Thyroid gland (tissue), 4 donors: ENCODE results near the gene GRIP2. TPM values are rescaled to one million over a fixed set of nuclear protein-coding genes. Genes with fewer than 3 reads are reported as not detected.
A peak's percentile ranks its signal among the peaks of the same experiment; 100 is the strongest.

Experiments used
- DNase-seq, 2 donors: peaks; one replicate each; pipeline ENCODE4 v3.0.0-alpha.2; 2019
- H3K27ac ChIP-seq, 3 donors: fragments of 200-600 bp; sonication (generic); 1 replicate in 2 of 3; 2 replicates in 1 of 3; pipeline ENCODE4 v1.5.1; 2016 to 2019; ENCODE audit warnings: mild to moderate bottlenecking in 1 of 3, moderate library complexity in 1 of 3
- H3K27me3 ChIP-seq: fragments of 200-600 bp; sonication (generic); one replicate; pipeline ENCODE4 v1.5.1; 2019
- H3K36me3 ChIP-seq, 2 donors: fragments of 200-600 bp; sonication (generic); one replicate each; pipeline ENCODE4 v1.5.1; 2016 to 2019
- H3K4me1 ChIP-seq, 2 donors: fragments of 200-600 bp; sonication (generic); one replicate each; pipeline ENCODE4 v1.5.1; 2017 to 2019
- H3K4me3 ChIP-seq, 3 donors: fragments of 200-600 bp; sonication (generic); replicated peaks in 1 of 3; 1 replicate in 2 of 3; 2 replicates in 1 of 3; pipeline ENCODE4 v1.5.1; 2016; ENCODE audit warnings: mild to moderate bottlenecking in 1 of 3
- H3K9me3 ChIP-seq: fragments of 200-600 bp; sonication (generic); one replicate; pipeline ENCODE4 v1.5.1; 2017
- POLR2A ChIP-seq, 2 donors: fragments of 450-650 bp; IDR thresholded peaks; one replicate each; pipeline ENCODE4 v1.6.1; 2017; ENCODE audit warnings: antibody characterized with exemption in 2 of 2, mild to moderate bottlenecking in 2 of 2, moderate library complexity in 1 of 2
- WGBS, 2 donors: methylation state at CpG; one replicate each; pipeline ENCODE4 v1.1.5; 2017; 5-methylcytosine and 5-hydroxymethylcytosine counted together
- intact Hi-C: fragments of 100-400 bp; cut with DNase I; formaldehyde crosslinking; loops from one replicate; pipeline ENCODE4 v1.15.1; 2023
- total RNA-seq, 4 donors: library from RNA; depleted of rRNA; stranded (reverse); fragments of >200 nt; gene quantifications; one replicate each; pipeline ENCODE4 v1.2.3, GENCODE V29; 2016
- TF ChIP-seq, protein P1 (sequence below), 6 experiments: fragments of 200-600 bp in 3 of 6; fragments of 450-650 bp in 3 of 6; sonication (generic) in 3 of 6; IDR thresholded peaks; one replicate each; pipeline ENCODE4 v1.5.1; 2016 to 2019; ENCODE audit warnings: antibody characterized with exemption in 6 of 6, mild to moderate bottlenecking in 2 of 6, inconsistent platforms in 1 of 6, moderate library complexity in 1 of 6

GRIP2 gene
- total RNA-seq, 4 donors from 2014 or later, result 0.22 to 0.44 (median 0.39) TPM

GRCh38 chr3:14510838-14511622, 29.1 kb downstream of the GRIP2 start:
- Histone ChIP-seq H3K4me1 (peaks cover 0 to 5% of the 10 kb centered on the region in 2 donors), H3K27ac (no peak overlapping the region), H3K27me3 (no peaks in the 10 kb centered on the region), H3K4me3 (no peak overlapping the region), H3K9me3 (no peaks in the 10 kb centered on the region), H3K36me3 (no peaks in the 10 kb centered on the region)
- TF ChIP-seq, protein P1, sequence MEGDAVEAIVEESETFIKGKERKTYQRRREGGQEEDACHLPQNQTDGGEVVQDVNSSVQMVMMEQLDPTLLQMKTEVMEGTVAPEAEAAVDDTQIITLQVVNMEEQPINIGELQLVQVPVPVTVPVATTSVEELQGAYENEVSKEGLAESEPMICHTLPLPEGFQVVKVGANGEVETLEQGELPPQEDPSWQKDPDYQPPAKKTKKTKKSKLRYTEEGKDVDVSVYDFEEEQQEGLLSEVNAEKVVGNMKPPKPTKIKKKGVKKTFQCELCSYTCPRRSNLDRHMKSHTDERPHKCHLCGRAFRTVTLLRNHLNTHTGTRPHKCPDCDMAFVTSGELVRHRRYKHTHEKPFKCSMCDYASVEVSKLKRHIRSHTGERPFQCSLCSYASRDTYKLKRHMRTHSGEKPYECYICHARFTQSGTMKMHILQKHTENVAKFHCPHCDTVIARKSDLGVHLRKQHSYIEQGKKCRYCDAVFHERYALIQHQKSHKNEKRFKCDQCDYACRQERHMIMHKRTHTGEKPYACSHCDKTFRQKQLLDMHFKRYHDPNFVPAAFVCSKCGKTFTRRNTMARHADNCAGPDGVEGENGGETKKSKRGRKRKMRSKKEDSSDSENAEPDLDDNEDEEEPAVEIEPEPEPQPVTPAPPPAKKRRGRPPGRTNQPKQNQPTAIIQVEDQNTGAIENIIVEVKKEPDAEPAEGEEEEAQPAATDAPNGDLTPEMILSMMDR (IDR thresholded peaks at IDR 0.05), result no peak
- TF ChIP-seq POLR2A (IDR thresholded peaks at IDR 0.05), result no peak
- WGBS, 2 donors, result 89 to 93% methylated on average over 12 to 18 of the region's 23 CpGs
- DNase-seq, result no peak
- intact Hi-C loops, result no loop called here

DNA sequence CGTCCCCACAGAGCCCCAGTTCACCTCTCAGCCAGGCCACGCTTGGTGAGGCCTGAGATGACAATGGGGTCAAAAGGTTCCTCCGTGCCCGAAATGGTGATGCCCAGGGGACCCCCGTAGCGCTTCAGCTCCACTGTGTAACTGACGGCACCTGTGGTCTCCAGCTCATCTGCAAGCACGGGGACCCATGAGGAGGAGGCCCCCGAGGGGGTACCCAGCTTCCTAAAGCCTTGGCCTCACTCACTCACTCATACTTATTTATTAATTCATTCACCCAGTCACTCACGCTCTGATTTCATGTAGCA, 30.4 kb downstream of the GRIP2 start:
- Histone ChIP-seq H3K4me3 (no peak overlapping the region), H3K4me1 (peaks cover 0 to 5% of the 10 kb centered on the region in 2 donors), H3K36me3 (no peaks in the 10 kb centered on the region), H3K27ac (no peak overlapping the region), H3K9me3 (no peaks in the 10 kb centered on the region), H3K27me3 (no peaks in the 10 kb centered on the region)
- TF ChIP-seq POLR2A (IDR thresholded peaks at IDR 0.05), result no peak
- TF ChIP-seq, protein P1 (IDR thresholded peaks at IDR 0.05), result no peak
- 91 to 94% methylated on average over 6 to 10 of the region's 10 CpGs for WGBS, 2 donors
- DNase-seq, result no peak
- intact Hi-C loops, result no loop called here

DNA sequence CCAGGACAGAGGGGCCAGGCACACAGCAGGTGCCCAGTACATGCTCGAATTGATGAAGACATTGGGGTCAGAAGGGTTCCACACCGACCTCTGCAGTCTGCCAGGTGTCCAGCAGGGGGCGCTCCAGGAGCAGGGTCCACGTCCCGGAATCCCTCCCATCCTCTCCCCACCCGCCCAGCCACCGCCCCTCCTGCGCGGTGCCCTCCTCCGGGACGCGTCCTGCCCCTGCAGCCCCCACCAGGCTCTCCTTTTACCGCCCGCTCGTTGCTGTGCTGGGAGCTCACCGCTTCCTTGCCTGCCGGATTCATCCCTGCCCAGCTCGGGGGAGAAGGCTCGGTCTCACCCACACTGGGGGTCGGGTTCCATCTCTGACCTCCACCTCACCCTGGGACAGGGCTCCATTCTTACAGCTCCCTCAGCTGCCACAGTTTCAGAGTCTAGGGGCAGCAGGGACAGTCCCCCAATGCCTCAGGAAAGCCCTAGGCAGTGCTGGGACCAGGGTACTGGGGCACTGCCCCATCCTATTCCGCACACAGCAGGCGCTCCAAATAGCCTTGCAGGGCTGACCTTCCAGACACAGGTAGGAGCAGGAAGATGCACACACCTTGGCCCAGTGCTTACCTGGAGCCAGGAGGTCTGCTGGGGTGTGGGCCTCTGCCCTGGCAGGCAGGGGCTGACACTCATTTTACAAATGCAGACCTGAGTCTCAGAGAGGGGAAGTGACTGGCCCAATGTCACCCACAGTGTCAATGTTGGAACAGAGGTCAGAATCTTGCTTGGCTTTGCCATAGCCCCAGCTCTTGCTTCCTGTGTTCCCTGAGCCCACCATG, 31.0 kb downstream of the GRIP2 start:
- TF ChIP-seq POLR2A (IDR thresholded peaks at IDR 0.05), result no peak
- TF ChIP-seq, protein P1 (IDR thresholded peaks at IDR 0.05), result peak; percentile 49 to 97 (median 80)
- intact Hi-C loops, result no loop called here
- Histone ChIP-seq H3K27ac (no peak overlapping the region), H3K27me3 (no peaks in the 10 kb centered on the region), H3K4me1 (peaks cover 0 to 5% of the 10 kb centered on the region in 2 donors), H3K4me3 (no peak overlapping the region), H3K36me3 (no peaks in the 10 kb centered on the region), H3K9me3 (no peaks in the 10 kb centered on the region)
- DNase-seq, result peak; percentile 47 to 59
- WGBS, 2 donors, result 22 to 24% methylated on average over 16 to 20 of the region's 22 CpGs

- DNase-seq, result no peak
Observed at GRCh38 chr3:14508505-14508819, 31.7 kb downstream of the GRIP2 start.

More at GRCh38 chr3:14508505-14508819, 31.7 kb downstream of the GRIP2 start:
- no peaks in the 10 kb centered on the region for H3K36me3 ChIP-seq
- no peak overlapping the region for H3K27ac ChIP-seq
- intact Hi-C loops, result no loop called here
- 46 to 62% methylated on average over 3 of the region's 3 CpGs for WGBS, 2 donors
- H3K9me3 ChIP-seq, result no peaks in the 10 kb centered on the region
- H3K27me3 ChIP-seq, result no peaks in the 10 kb centered on the region
- H3K4me3 ChIP-seq, result no peak overlapping the region
- TF ChIP-seq, protein P1 (IDR thresholded peaks at IDR 0.05), result no peak
- no peak for TF ChIP-seq POLR2A (IDR thresholded peaks at IDR 0.05)
- H3K4me1 ChIP-seq, result peaks cover 0 to 5% of the 10 kb centered on the region in 2 donors
